HepG2 (cell line): ENCODE results near the gene PGPEP1. TPM values are rescaled to one million over a fixed set of nuclear protein-coding genes. Genes with fewer than 3 reads are reported as not detected.

Experiments
- DNMT1 ChIP-seq: sonication (generic); formaldehyde crosslinking; IDR thresholded peaks from 2 replicates; pipeline ENCODE4 v1.5.1; 2020; ENCODE audit warnings: mild to moderate bottlenecking, missing genetic modification reagents
- FOSL2 ChIP-seq: sonication (generic); formaldehyde crosslinking; IDR thresholded peaks from 2 replicates; pipeline ENCODE4 v1.4.0; 2020; ENCODE audit warnings: missing genetic modification reagents
- JUN ChIP-seq: sonication (generic); formaldehyde crosslinking; IDR thresholded peaks from 2 replicates; pipeline ENCODE4 v1.4.0; 2020; ENCODE audit warnings: mild to moderate bottlenecking, missing genetic modification reagents
- MAZ ChIP-seq, 2 experiments: sonication (generic) in 1 of 2; formaldehyde crosslinking in 1 of 2; IDR thresholded peaks; 2 replicates each; pipeline versions ENCODE4 v1.5.0 to v1.6.1; 2012 to 2020; ENCODE audit warnings: low read depth in 2 of 2, mild to moderate bottlenecking in 2 of 2, borderline replicate concordance in 1 of 2, improper control_type of control experiment in 1 of 2, low read length in 1 of 2, missing genetic modification reagents in 1 of 2, moderate library complexity in 1 of 2
- MED1 ChIP-seq: sonication (generic); formaldehyde crosslinking; IDR thresholded peaks from 2 replicates; pipeline ENCODE4 v1.4.0; 2020; ENCODE audit warnings: missing genetic modification reagents
- MIER3 ChIP-seq: IDR thresholded peaks from 2 replicates; pipeline ENCODE4 v1.6.1; 2016; ENCODE audit warnings: missing compliant biosample characterization, borderline replicate concordance
- REPIN1 ChIP-seq: sonication (generic); formaldehyde crosslinking; IDR thresholded peaks from 2 replicates; pipeline ENCODE4 v1.8.0; 2022; ENCODE audit warnings: missing genetic modification reagents, low read depth, mild to moderate bottlenecking, borderline replicate concordance
- THAP11 ChIP-seq: IDR thresholded peaks from 2 replicates; pipeline ENCODE4 v1.6.1; 2016; ENCODE audit warnings: missing biosample characterization, missing genetic modification reagents
- ZFP36L1 ChIP-seq: sonication (generic); formaldehyde crosslinking; IDR thresholded peaks from 2 replicates; pipeline ENCODE4 v1.8.0; 2022; ENCODE audit warnings: mild to moderate bottlenecking, missing genetic modification reagents, moderate library complexity
- ZIK1 ChIP-seq: sonication (generic); formaldehyde crosslinking; IDR thresholded peaks from 2 replicates; pipeline ENCODE4 v1.5.0; 2020; ENCODE audit warnings: mild to moderate bottlenecking, low read depth, missing genetic modification reagents, borderline replicate concordance
- ZNF570 ChIP-seq: sonication (generic); formaldehyde crosslinking; IDR thresholded peaks from 2 replicates; pipeline ENCODE4 v1.4.0; 2020; ENCODE audit warnings: mild to moderate bottlenecking, missing genetic modification reagents, borderline replicate concordance
- ZSCAN21 ChIP-seq: sonication (generic); formaldehyde crosslinking; IDR thresholded peaks from 2 replicates; pipeline ENCODE4 v1.8.0; 2022; ENCODE audit warnings: mild to moderate bottlenecking, missing genetic modification reagents, moderate library complexity, borderline replicate concordance
- polyA plus RNA-seq, 8 experiments: library from polyadenylated mRNA; depleted of rRNA in 3 of 8; stranded (reverse) in 7 of 8; unstranded in 1 of 8; fragments of >200 nt; fragmentation: Illumina TruSeq in 4 of 8; extraction: Trizol in 4 of 8; gene quantifications; 2 replicates each; pipeline versions ENCODE4 v1.2.1 to v1.2.3, GENCODE V29; 2011 to 2016; ENCODE audit warnings: low read depth in 4 of 8, missing spikeins in 1 of 8, mixed read lengths in 1 of 8; ENCODE audit not compliant: insufficient read depth in 1 of 8
- total RNA-seq, 5 experiments: library from RNA; depleted of rRNA; stranded (reverse); fragments of >200 nt; fragmentation: Illumina TruSeq; extraction: Trizol; gene quantifications; 2 replicates each; pipeline ENCODE4 v1.2.3, GENCODE V29; 2016; ENCODE audit warnings: low read depth in 1 of 5
- TF ChIP-seq, protein P1 (sequence below), 2 experiments: sonication (generic) in 1 of 2; formaldehyde crosslinking in 1 of 2; IDR thresholded peaks; 2 replicates each; pipeline versions ENCODE4 v1.4.0 to v1.6.1; 2016 to 2020; ENCODE audit warnings: borderline replicate concordance in 1 of 2, low read depth in 1 of 2, mild to moderate bottlenecking in 1 of 2, missing genetic modification reagents in 1 of 2
- TF ChIP-seq, protein P2 (sequence below): sonication (generic); formaldehyde crosslinking; IDR thresholded peaks from 2 replicates; pipeline ENCODE4 v1.8.0; 2022; ENCODE audit warnings: missing genetic modification reagents, low read depth, mild to moderate bottlenecking, borderline replicate concordance
- TF ChIP-seq, protein P3 (sequence below): IDR thresholded peaks from 2 replicates; pipeline ENCODE4 v1.6.1; 2016; ENCODE audit warnings: low read depth, borderline replicate concordance
- TF ChIP-seq, protein P4 (sequence below): sonication (generic); formaldehyde crosslinking; conservative IDR thresholded peaks from 2 replicates; pipeline ENCODE4 v1.4.0; 2020; ENCODE audit warnings: missing genetic modification reagents
- TF ChIP-seq, protein P5 (sequence below): sonication (generic); formaldehyde crosslinking; IDR thresholded peaks from 2 replicates; pipeline ENCODE4 v1.4.0; 2020; ENCODE audit warnings: missing genetic modification reagents, borderline replicate concordance

PGPEP1 gene
- total and polyA plus RNA-seq, 2 of the 13 experiments (the other 11 are each of a cell fraction or from before 2014, with no cell fraction given): 53.1 to 56.6 TPM

DNA sequence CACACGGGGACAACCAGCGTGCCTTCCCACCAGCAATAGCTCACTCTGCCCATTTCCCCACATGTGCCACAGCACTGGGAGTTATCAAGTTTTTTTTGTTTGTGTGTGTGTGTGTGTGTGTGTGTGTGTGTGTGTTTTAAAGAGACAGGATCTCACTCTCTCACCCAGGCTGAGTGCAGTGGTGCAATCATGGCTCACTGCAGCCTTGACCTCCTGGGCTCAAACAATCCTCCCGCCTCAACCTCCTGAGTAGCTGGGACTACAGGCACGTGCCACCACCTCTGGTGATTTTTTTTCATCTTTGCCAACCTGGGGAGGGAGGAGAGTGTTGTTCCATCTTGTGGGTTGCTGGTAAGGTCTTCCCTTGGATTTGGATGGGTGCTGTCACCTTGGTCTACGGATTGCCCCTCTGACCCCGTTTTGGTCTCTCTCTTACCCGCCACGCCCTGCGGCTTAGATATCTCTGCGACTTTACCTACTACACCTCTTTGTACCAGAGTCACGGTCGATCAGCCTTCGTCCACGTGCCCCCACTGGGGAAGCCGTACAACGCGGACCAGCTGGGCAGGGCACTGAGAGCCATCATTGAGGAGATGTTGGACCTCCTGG, 22.6 kb downstream of the PGPEP1 start (continued):
- TF ChIP-seq, protein P1, sequence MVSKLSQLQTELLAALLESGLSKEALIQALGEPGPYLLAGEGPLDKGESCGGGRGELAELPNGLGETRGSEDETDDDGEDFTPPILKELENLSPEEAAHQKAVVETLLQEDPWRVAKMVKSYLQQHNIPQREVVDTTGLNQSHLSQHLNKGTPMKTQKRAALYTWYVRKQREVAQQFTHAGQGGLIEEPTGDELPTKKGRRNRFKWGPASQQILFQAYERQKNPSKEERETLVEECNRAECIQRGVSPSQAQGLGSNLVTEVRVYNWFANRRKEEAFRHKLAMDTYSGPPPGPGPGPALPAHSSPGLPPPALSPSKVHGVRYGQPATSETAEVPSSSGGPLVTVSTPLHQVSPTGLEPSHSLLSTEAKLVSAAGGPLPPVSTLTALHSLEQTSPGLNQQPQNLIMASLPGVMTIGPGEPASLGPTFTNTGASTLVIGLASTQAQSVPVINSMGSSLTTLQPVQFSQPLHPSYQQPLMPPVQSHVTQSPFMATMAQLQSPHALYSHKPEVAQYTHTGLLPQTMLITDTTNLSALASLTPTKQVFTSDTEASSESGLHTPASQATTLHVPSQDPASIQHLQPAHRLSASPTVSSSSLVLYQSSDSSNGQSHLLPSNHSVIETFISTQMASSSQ (IDR thresholded peaks at IDR 0.05; ENCODE audit: low read depth): no peak
- TF ChIP-seq, protein P1 (CRISPR knock-in tag; IDR thresholded peaks at IDR 0.05; ENCODE audit: borderline replicate concordance): peak; percentile 44; the same call in 1 of the 2 replicates
- peak; percentile 51 for TF ChIP-seq FOSL2 (CRISPR knock-in tag)
- no peak for TF ChIP-seq MAZ (IDR thresholded peaks at IDR 0.05; ENCODE audit: borderline replicate concordance, low read depth, low read length)
- TF ChIP-seq MAZ (CRISPR knock-in tag; IDR thresholded peaks at IDR 0.05; ENCODE audit: low read depth): no peak
- TF ChIP-seq, protein P2, sequence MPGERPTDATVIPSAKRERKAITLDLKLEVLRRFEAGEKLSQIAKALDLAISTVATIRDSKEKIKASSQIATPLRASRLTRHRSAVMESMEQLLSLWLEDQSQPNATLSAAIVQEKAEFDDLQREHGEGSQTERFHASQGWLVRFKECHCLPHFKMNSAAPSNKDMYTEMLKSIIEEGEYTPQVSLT (CRISPR knock-in tag): no peak
- TF ChIP-seq ZIK1 (CRISPR knock-in tag): no peak
- peak; percentile 45; the same call in 1 of the 2 replicates for TF ChIP-seq MIER3
- no peak for TF ChIP-seq JUN (CRISPR knock-in tag)
- TF ChIP-seq, protein P3, sequence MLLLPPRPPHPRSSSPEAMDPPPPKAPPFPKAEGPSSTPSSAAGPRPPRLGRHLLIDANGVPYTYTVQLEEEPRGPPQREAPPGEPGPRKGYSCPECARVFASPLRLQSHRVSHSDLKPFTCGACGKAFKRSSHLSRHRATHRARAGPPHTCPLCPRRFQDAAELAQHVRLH (CRISPR knock-in tag): peak; percentile 59; the same call in 1 of the 2 replicates
- peak; percentile 96 for TF ChIP-seq MED1 (CRISPR knock-in tag)
- TF ChIP-seq, protein P4, sequence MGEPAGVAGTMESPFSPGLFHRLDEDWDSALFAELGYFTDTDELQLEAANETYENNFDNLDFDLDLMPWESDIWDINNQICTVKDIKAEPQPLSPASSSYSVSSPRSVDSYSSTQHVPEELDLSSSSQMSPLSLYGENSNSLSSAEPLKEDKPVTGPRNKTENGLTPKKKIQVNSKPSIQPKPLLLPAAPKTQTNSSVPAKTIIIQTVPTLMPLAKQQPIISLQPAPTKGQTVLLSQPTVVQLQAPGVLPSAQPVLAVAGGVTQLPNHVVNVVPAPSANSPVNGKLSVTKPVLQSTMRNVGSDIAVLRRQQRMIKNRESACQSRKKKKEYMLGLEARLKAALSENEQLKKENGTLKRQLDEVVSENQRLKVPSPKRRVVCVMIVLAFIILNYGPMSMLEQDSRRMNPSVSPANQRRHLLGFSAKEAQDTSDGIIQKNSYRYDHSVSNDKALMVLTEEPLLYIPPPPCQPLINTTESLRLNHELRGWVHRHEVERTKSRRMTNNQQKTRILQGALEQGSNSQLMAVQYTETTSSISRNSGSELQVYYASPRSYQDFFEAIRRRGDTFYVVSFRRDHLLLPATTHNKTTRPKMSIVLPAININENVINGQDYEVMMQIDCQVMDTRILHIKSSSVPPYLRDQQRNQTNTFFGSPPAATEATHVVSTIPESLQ (CRISPR knock-in tag): no peak
- no peak for TF ChIP-seq ZFP36L1 (CRISPR knock-in tag)
- TF ChIP-seq, protein P5, sequence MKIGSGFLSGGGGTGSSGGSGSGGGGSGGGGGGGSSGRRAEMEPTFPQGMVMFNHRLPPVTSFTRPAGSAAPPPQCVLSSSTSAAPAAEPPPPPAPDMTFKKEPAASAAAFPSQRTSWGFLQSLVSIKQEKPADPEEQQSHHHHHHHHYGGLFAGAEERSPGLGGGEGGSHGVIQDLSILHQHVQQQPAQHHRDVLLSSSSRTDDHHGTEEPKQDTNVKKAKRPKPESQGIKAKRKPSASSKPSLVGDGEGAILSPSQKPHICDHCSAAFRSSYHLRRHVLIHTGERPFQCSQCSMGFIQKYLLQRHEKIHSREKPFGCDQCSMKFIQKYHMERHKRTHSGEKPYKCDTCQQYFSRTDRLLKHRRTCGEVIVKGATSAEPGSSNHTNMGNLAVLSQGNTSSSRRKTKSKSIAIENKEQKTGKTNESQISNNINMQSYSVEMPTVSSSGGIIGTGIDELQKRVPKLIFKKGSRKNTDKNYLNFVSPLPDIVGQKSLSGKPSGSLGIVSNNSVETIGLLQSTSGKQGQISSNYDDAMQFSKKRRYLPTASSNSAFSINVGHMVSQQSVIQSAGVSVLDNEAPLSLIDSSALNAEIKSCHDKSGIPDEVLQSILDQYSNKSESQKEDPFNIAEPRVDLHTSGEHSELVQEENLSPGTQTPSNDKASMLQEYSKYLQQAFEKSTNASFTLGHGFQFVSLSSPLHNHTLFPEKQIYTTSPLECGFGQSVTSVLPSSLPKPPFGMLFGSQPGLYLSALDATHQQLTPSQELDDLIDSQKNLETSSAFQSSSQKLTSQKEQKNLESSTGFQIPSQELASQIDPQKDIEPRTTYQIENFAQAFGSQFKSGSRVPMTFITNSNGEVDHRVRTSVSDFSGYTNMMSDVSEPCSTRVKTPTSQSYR (CRISPR knock-in tag): no peak
- 0 out of 2 replicates have a peak, but pooled peaks have one; percentile 19 for TF ChIP-seq THAP11
- TF ChIP-seq DNMT1 (CRISPR knock-in tag): no peak
- TF ChIP-seq ZNF570 (CRISPR knock-in tag): no peak
- TF ChIP-seq ZSCAN21 (CRISPR knock-in tag): no peak
- peak; percentile 76; the same call in 1 of the 2 replicates for TF ChIP-seq REPIN1 (CRISPR knock-in tag)
